Mesenchymal stem cell (in vitro differentiated cells and primary cell): ENCODE measurements around the gene RPL35A.
A peak's percentile ranks its signal among the peaks of the same experiment; 100 is the strongest.

ENCODE experiments used
- DNase-seq: peaks from one replicate; pipeline ENCODE4 v3.0.0-alpha.2; 2013
- H2AFZ ChIP-seq: one replicate; pipeline ENCODE4 v1.6.1; 2013; ENCODE audit warnings: low read depth, mild to moderate bottlenecking, control low read depth, inconsistent platforms, low read length, moderate library complexity
- H2AK5ac ChIP-seq: 2 replicates; pipeline ENCODE4 v1.6.1; 2013; ENCODE audit warnings: low read length, moderate library complexity, mild to moderate bottlenecking, inconsistent platforms; ENCODE audit not compliant: severe bottlenecking
- H2BK120ac ChIP-seq: one replicate; pipeline ENCODE4 v1.6.1; 2013; ENCODE audit warnings: low read depth, mild to moderate bottlenecking, inconsistent platforms, low read length, moderate library complexity
- H2BK12ac ChIP-seq, 2 experiments: one replicate each; pipeline ENCODE4 v1.6.1; 2013; ENCODE audit warnings: inconsistent platforms in 2 of 2, low read length in 2 of 2, mild to moderate bottlenecking in 2 of 2, moderate library complexity in 2 of 2, control low read depth in 1 of 2
- H2BK15ac ChIP-seq: one replicate; pipeline ENCODE4 v1.6.1; 2013; ENCODE audit warnings: mild to moderate bottlenecking, low read depth, inconsistent platforms; ENCODE audit not compliant: poor library complexity, severe bottlenecking
- H2BK5ac ChIP-seq: 2 replicates; pipeline ENCODE4 v1.6.1; 2013; ENCODE audit warnings: low read depth, mild to moderate bottlenecking, low read length, control low read depth, inconsistent platforms; ENCODE audit not compliant: poor library complexity, severe bottlenecking
- H3K14ac ChIP-seq, 2 experiments: one replicate each; pipeline ENCODE4 v1.6.1; 2013; ENCODE audit warnings: inconsistent platforms in 2 of 2, low read length in 2 of 2, control low read depth in 1 of 2, mild to moderate bottlenecking in 1 of 2, moderate library complexity in 1 of 2
- H3K18ac ChIP-seq, 2 experiments: one replicate each; pipeline ENCODE4 v1.6.1; 2013; ENCODE audit warnings: inconsistent platforms in 2 of 2, low read length in 2 of 2, control low read depth in 1 of 2, low read depth in 1 of 2, mild to moderate bottlenecking in 1 of 2
- H3K23ac ChIP-seq, 2 experiments: one replicate each; pipeline ENCODE4 v1.6.1; 2013; ENCODE audit warnings: inconsistent platforms in 2 of 2, low read length in 2 of 2, mild to moderate bottlenecking in 2 of 2, moderate library complexity in 2 of 2, control low read depth in 1 of 2
- H3K27ac ChIP-seq: 2 replicates; pipeline ENCODE4 v1.5.1; 2013; ENCODE audit warnings: mild to moderate bottlenecking, moderate library complexity, low read length, control low read depth, inconsistent platforms; ENCODE audit not compliant: poor library complexity, severe bottlenecking
- H3K27me3 ChIP-seq, 2 experiments: 2 replicates each; pipeline versions ENCODE4 v1.6.1 to v1.7.0; 2013; ENCODE audit warnings: low read length in 2 of 2, mild to moderate bottlenecking in 2 of 2, moderate library complexity in 2 of 2, control low read depth in 1 of 2, inconsistent platforms in 1 of 2; ENCODE audit not compliant: control insufficient read depth in 1 of 2, insufficient read depth in 1 of 2
- H3K36me3 ChIP-seq, 2 experiments: 2 replicates each; pipeline versions ENCODE4 v1.6.1 to v1.7.0; 2013; ENCODE audit warnings: low read length in 2 of 2, control low read depth in 1 of 2, inconsistent platforms in 1 of 2, low read depth in 1 of 2, mild to moderate bottlenecking in 1 of 2; ENCODE audit not compliant: insufficient read depth in 2 of 2, control insufficient read depth in 1 of 2
- H3K4ac ChIP-seq, 2 experiments: one replicate each; pipeline ENCODE4 v1.6.1; 2013; ENCODE audit warnings: inconsistent platforms in 2 of 2, low read length in 2 of 2, mild to moderate bottlenecking in 2 of 2, moderate library complexity in 2 of 2, control low read depth in 1 of 2, low read depth in 1 of 2
- H3K4me1 ChIP-seq: 2 replicates; pipeline ENCODE4 v1.6.1; 2013; ENCODE audit warnings: low read depth, low read length, control low read depth; ENCODE audit not compliant: control insufficient read depth, insufficient read depth
- H3K4me2 ChIP-seq: 2 replicates; pipeline ENCODE4 v1.6.1; 2013; ENCODE audit warnings: low read length, mild to moderate bottlenecking, inconsistent platforms; ENCODE audit not compliant: poor library complexity, severe bottlenecking
- H3K4me3 ChIP-seq, 2 experiments: 2 replicates each; pipeline versions ENCODE4 v1.5.1 to v1.7.0; 2013; ENCODE audit warnings: low read length in 2 of 2, mild to moderate bottlenecking in 2 of 2, control low read depth in 1 of 2, low read depth in 1 of 2; ENCODE audit not compliant: insufficient read depth in 1 of 2
- H3K79me1 ChIP-seq: replicated peaks from 2 replicates; pipeline ENCODE4 v1.6.1; 2013; ENCODE audit warnings: mild to moderate bottlenecking, control low read depth, low read length, inconsistent platforms; ENCODE audit not compliant: poor library complexity, severe bottlenecking
- H3K9ac ChIP-seq: 2 replicates; pipeline ENCODE4 v1.7.0; 2013; ENCODE audit warnings: mild to moderate bottlenecking, low read length, moderate library complexity
- H3K9me3 ChIP-seq: 2 replicates; pipeline ENCODE4 v1.7.0; 2013; ENCODE audit warnings: mild to moderate bottlenecking, low read length; ENCODE audit not compliant: control insufficient read depth
- H4K8ac ChIP-seq: one replicate; pipeline ENCODE4 v1.6.1; 2013; ENCODE audit warnings: inconsistent platforms, mild to moderate bottlenecking, low read length, moderate library complexity
- H4K91ac ChIP-seq: one replicate; pipeline ENCODE4 v1.6.1; 2013; ENCODE audit warnings: mild to moderate bottlenecking, low read length, inconsistent platforms
- WGBS: methylation state at CpG from one replicate; pipeline ENCODE4 v1.1.7; 2013; ENCODE audit warnings: mixed read lengths; 5-methylcytosine and 5-hydroxymethylcytosine counted together

The RPL35A gene

GRCh38 chr3:197936819-197937384, 13.1 kb upstream of the RPL35A start:
- Histone ChIP-seq H3K4me2 (no peak overlapping the region), H3K9me3 (no peaks in the 10 kb centered on the region), H4K8ac (no peak overlapping the region), H3K36me3 (peaks cover 3 to 6% of the 10 kb centered on the region in 2 experiments), H3K9ac (no peak overlapping the region), H3K23ac (no peak overlapping the region), H3K18ac (no peak overlapping the region), H3K4ac (no peak overlapping the region), H3K27me3 (no peaks in the 10 kb centered on the region), H3K79me1 (no peaks in the 10 kb centered on the region), H2BK120ac (no peak overlapping the region), H2BK12ac (no peak overlapping the region), H2AK5ac (no peak overlapping the region), H3K14ac (no peak overlapping the region), H2BK15ac (no peak overlapping the region), H4K91ac (no peak overlapping the region), H2AFZ (no peak overlapping the region), H3K27ac (no peak overlapping the region), H3K4me1 (no peaks in the 10 kb centered on the region), H3K4me3 (no peak overlapping the region), H2BK5ac (no peak overlapping the region)
- 90% methylated on average over 14 of the region's 15 CpGs for WGBS
- no peak for DNase-seq

- peaks cover 0 to 12% of the 10 kb centered on the region in 2 experiments for H3K36me3 ChIP-seq
- H2BK120ac ChIP-seq: no peak overlapping the region
- H2BK12ac ChIP-seq: no peak overlapping the region
- H2AFZ ChIP-seq: no peak overlapping the region
- no peak overlapping the region for H4K91ac ChIP-seq
- no peak overlapping the region for H4K8ac ChIP-seq
- no peak overlapping the region for H3K9ac ChIP-seq
- no peaks in the 10 kb centered on the region for H3K9me3 ChIP-seq
- no peak overlapping the region for H3K18ac ChIP-seq
- no peaks in the 10 kb centered on the region for H3K79me1 ChIP-seq
- no peak overlapping the region for H2BK5ac ChIP-seq
- no peak overlapping the region for H3K27ac ChIP-seq
- no peaks in the 10 kb centered on the region for H3K27me3 ChIP-seq
- no peak overlapping the region for H2AK5ac ChIP-seq
- H3K4me3 ChIP-seq: no peak overlapping the region
- no peak overlapping the region for H2BK15ac ChIP-seq
- 90% methylated on average over 1 of the region's 1 CpG for WGBS
- DNase-seq: no peak
- no peak overlapping the region for H3K14ac ChIP-seq
- no peak overlapping the region for H3K4ac ChIP-seq
- H3K4me2 ChIP-seq: no peak overlapping the region
- no peak overlapping the region for H3K23ac ChIP-seq
- H3K4me1 ChIP-seq: no peaks in the 10 kb centered on the region
Measured at GRCh38 chr3:197940745-197941384, 9.1 kb upstream of the RPL35A start.

DNA sequence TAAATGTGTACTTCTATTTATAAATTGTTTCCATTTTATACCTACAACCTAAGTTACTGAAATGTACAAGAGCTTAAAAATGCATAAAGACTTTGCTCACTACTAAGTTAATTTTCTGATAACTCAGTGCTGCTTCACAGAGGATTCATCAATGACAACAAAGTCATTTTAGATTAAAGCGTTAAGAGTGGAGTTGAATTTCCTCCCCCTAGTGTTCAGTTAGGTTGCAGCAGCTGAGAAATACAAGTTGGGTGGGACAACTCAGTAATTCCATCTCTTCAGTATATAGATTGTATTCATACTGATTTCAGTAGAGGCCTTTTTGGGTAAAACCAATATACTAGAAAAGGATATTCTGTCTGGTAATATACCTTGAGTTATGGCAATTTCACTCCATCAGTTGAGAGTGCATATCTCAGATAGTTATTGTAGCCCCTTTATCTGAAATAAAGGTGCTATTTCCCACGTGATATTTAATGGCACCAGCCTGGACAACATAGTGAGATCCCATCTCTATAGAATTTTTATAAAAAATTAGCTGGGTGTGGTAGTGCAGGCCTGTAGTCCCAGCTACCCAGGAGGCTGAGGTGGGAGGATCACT, 6.9 kb upstream of the RPL35A start:
- Histone ChIP-seq H4K8ac (no peak overlapping the region), H2BK12ac (no peak overlapping the region), H2BK15ac (no peak overlapping the region), H3K4me3 (no peak overlapping the region), H3K4ac (no peak overlapping the region), H3K18ac (no peak overlapping the region), H3K23ac (no peak overlapping the region), H3K4me2 (no peak overlapping the region), H3K4me1 (no peaks in the 10 kb centered on the region), H2BK120ac (no peak overlapping the region), H2BK5ac (no peak overlapping the region), H3K79me1 (no peaks in the 10 kb centered on the region), H3K27ac (no peak overlapping the region), H2AK5ac (no peak overlapping the region), H2AFZ (no peak overlapping the region), H3K9me3 (no peaks in the 10 kb centered on the region), H3K14ac (no peak overlapping the region), H4K91ac (no peak overlapping the region), H3K36me3 (peaks cover 0 to 12% of the 10 kb centered on the region in 2 experiments), H3K27me3 (no peaks in the 10 kb centered on the region), H3K9ac (no peak overlapping the region)
- 0% methylated on average over 1 of the region's 2 CpGs for WGBS
- peak; percentile 65 for DNase-seq

GRCh38 chr3:197949191-197949777, 706 bp upstream of the RPL35A start:
- Histone ChIP-seq H4K8ac (no peak overlapping the region), H3K9ac (peak overlapping the region; percentile 98), H3K9me3 (no peaks in the 10 kb centered on the region), H2BK5ac (no peak overlapping the region), H2AFZ (no peak overlapping the region), H3K14ac (no peak overlapping the region), H3K4me2 (peak overlapping the region; percentile 73), H2BK120ac (no peak overlapping the region), H3K36me3 (peaks cover 22 to 34% of the 10 kb centered on the region in 2 experiments), H4K91ac (no peak overlapping the region), H2BK12ac (no peak overlapping the region), H3K18ac (peak overlapping the region in 1 of 2 experiments; percentile 26), H3K4me3 (peak overlapping the region; percentile 37 to 92), H3K79me1 (no peaks in the 10 kb centered on the region), H3K27ac (peak overlapping the region; percentile 85), H3K27me3 (no peaks in the 10 kb centered on the region), H3K4ac (no peak overlapping the region), H2AK5ac (no peak overlapping the region), H3K23ac (no peak overlapping the region), H2BK15ac (no peak overlapping the region), H3K4me1 (peaks cover 7% of the 10 kb centered on the region)
- no peak for DNase-seq
- 33% methylated on average over 15 of the region's 17 CpGs for WGBS
